Measurements from ENCODE around the gene PACC1.

PACC1 gene

DNA sequence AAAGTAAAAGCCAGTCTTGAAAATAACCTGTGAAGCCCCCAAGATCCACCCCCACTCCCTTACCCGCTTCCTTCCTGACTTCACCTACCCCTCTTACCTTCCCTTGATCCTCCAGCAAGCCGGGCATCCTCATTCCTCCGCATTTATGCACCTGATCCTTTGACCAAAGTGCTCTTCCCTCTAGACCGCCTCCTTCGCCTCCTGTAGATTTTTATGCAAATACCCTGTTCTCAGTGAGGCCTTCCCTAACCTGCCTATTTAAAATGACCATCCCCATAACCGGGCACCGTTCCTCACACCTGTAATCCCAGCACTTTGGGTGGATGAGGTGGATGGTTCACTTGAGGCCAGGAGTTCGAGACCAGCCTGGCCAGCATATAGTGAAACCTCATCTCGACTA lies 17.0 kb upstream of the PACC1 start:
- Histone ChIP-seq H3K4me3 (ENCODE audit: low read length) (no peak overlapping the region), H3K4me1 (ENCODE audit: control insufficient read depth, low read length) (peaks cover 20% of the 10 kb centered on the region), H4K20me1 (ENCODE audit: control insufficient read depth, insufficient read depth, low read depth, low read length) (no peaks in the 10 kb centered on the region), H3F3A (ENCODE audit: control insufficient read depth, insufficient read depth) (no peaks in the 10 kb centered on the region), H3K27ac (ENCODE audit: low read depth, low read length) (no peak overlapping the region), H3K79me2 (ENCODE audit: control insufficient read depth, low read length) (peaks cover 25% of the 10 kb centered on the region), H3K9me3 (ENCODE audit: control insufficient read depth, insufficient read depth, low read length) (no peaks in the 10 kb centered on the region), H3K4me2 (ENCODE audit: low read length) (peak overlapping the region; percentile 73; the same call in 1 of the 2 replicates), H3K9me2 (replicated peaks; ENCODE audit: control insufficient read depth, low read length) (no peaks in the 10 kb centered on the region), H3K27me3 (ENCODE audit: control insufficient read depth, low read length) (0 out of 2 replicates have a peak, but pooled peaks cover 2% of the 10 kb centered on the region), H3K36me3 (ENCODE audit: control insufficient read depth, low read length) (no peaks in the 10 kb centered on the region)
- TF ChIP-seq EZH2phosphoT487 (IDR thresholded peaks at IDR 0.05; ENCODE audit: borderline replicate concordance, low read length) = no peak
- TF ChIP-seq, protein P1, sequence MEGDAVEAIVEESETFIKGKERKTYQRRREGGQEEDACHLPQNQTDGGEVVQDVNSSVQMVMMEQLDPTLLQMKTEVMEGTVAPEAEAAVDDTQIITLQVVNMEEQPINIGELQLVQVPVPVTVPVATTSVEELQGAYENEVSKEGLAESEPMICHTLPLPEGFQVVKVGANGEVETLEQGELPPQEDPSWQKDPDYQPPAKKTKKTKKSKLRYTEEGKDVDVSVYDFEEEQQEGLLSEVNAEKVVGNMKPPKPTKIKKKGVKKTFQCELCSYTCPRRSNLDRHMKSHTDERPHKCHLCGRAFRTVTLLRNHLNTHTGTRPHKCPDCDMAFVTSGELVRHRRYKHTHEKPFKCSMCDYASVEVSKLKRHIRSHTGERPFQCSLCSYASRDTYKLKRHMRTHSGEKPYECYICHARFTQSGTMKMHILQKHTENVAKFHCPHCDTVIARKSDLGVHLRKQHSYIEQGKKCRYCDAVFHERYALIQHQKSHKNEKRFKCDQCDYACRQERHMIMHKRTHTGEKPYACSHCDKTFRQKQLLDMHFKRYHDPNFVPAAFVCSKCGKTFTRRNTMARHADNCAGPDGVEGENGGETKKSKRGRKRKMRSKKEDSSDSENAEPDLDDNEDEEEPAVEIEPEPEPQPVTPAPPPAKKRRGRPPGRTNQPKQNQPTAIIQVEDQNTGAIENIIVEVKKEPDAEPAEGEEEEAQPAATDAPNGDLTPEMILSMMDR (IDR thresholded peaks at IDR 0.05; ENCODE audit: low read depth, low read length, poor library complexity, severe bottlenecking) = no peak

DNA sequence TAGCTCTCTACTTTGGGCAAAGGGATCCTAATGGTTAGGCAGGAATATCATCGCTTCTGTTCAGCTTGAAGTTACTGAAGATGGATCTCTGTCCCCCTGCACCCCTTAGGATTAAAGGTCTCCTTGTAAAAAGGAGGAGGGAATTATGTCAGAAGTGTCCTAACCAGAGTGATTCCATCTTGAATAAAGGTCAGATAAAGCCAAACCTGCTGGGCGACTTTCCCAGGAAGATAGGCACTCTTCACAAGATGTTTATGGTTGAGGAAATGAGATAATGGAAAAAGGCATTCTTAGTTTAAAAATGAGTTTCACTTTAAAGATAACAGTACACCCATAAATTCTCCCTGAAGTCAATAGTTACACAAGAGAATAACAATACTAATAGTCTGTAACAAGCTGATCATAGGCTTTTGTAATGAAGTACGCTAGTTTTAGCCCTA lies 16.3 kb upstream of the PACC1 start:
- TF ChIP-seq EZH2phosphoT487 (IDR thresholded peaks at IDR 0.05; ENCODE audit: borderline replicate concordance, low read length) = no peak
- TF ChIP-seq, protein P1 (IDR thresholded peaks at IDR 0.05; ENCODE audit: low read depth, low read length, poor library complexity, severe bottlenecking) = no peak
- Histone ChIP-seq H3K9me2 (replicated peaks; ENCODE audit: control insufficient read depth, low read length) (no peaks in the 10 kb centered on the region), H3K4me2 (ENCODE audit: low read length) (no peak overlapping the region), H3K4me1 (ENCODE audit: control insufficient read depth, low read length) (peaks cover 20% of the 10 kb centered on the region), H4K20me1 (ENCODE audit: control insufficient read depth, insufficient read depth, low read depth, low read length) (no peaks in the 10 kb centered on the region), H3K36me3 (ENCODE audit: control insufficient read depth, low read length) (no peaks in the 10 kb centered on the region), H3K27ac (ENCODE audit: low read depth, low read length) (no peak overlapping the region), H3F3A (ENCODE audit: control insufficient read depth, insufficient read depth) (no peaks in the 10 kb centered on the region), H3K79me2 (ENCODE audit: control insufficient read depth, low read length) (peaks cover 23% of the 10 kb centered on the region), H3K9me3 (ENCODE audit: control insufficient read depth, insufficient read depth, low read length) (no peaks in the 10 kb centered on the region), H3K4me3 (ENCODE audit: low read length) (no peak overlapping the region), H3K27me3 (ENCODE audit: control insufficient read depth, low read length) (0 out of 2 replicates have a peak, but pooled peaks cover 2% of the 10 kb centered on the region)

DNA sequence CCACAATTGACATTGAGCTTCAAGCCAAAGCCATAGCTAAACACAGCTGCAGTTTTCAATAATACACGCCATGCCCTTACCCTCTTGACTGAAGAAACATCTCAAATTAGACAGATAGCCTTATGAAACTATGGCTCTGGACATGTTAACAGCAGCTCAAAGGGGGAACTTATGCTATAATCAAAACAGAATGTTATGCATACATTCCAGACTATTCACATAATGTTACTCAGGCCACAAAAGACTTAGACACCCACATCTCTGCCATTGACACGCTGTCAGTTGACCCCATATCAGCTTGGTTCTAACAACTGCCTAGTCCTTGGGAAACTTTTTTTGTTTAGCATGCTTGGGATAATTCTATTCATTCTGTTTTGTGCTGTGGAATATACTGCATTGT lies 15.7 kb upstream of the PACC1 start:
- Histone ChIP-seq H4K20me1 (ENCODE audit: control insufficient read depth, insufficient read depth, low read depth, low read length) (no peaks in the 10 kb centered on the region), H3K4me2 (ENCODE audit: low read length) (no peak overlapping the region), H3K4me3 (ENCODE audit: low read length) (no peak overlapping the region), H3K9me3 (ENCODE audit: control insufficient read depth, insufficient read depth, low read length) (no peaks in the 10 kb centered on the region), H3K36me3 (ENCODE audit: control insufficient read depth, low read length) (no peaks in the 10 kb centered on the region), H3K27me3 (ENCODE audit: control insufficient read depth, low read length) (peaks cover 2% of the 10 kb centered on the region; the same call in 1 of the 2 replicates), H3K27ac (ENCODE audit: low read depth, low read length) (no peak overlapping the region), H3K79me2 (ENCODE audit: control insufficient read depth, low read length) (peaks cover 23% of the 10 kb centered on the region), H3K4me1 (ENCODE audit: control insufficient read depth, low read length) (peaks cover 20% of the 10 kb centered on the region), H3F3A (ENCODE audit: control insufficient read depth, insufficient read depth) (no peaks in the 10 kb centered on the region), H3K9me2 (replicated peaks; ENCODE audit: control insufficient read depth, low read length) (no peaks in the 10 kb centered on the region)
- TF ChIP-seq, protein P1 (IDR thresholded peaks at IDR 0.05; ENCODE audit: low read depth, low read length, poor library complexity, severe bottlenecking) = no peak
- no peak for TF ChIP-seq EZH2phosphoT487 (IDR thresholded peaks at IDR 0.05; ENCODE audit: borderline replicate concordance, low read length)
